Pancreas (tissue), 10 donors: ENCODE data around the gene DDX39B. TPM values are rescaled to one million over a fixed set of nuclear protein-coding genes. Genes with fewer than 3 reads are reported as not detected.
"Not testable (repeated sequence)": the region's sequence is repeated elsewhere in the genome, so short reads cannot be mapped to it uniquely, and the experiment has no call there.

Experiments used
- ATAC-seq, 4 donors: fragments of 200-7000 bp; cut with Tn5 transposase; one replicate each; pipeline versions ENCODE4 v1.8.0 to v1.9.1; 2020; ENCODE audit warnings: mild to moderate bottlenecking in 4 of 4, moderate library complexity in 4 of 4
- DNase-seq, 6 donors: peaks; one replicate each; pipeline ENCODE4 v3.0.0-alpha.2; 2020
- FAIRE-seq: peaks from 2 replicates; lab custom pipeline; 2012; peaks lifted over from hg19 to GRCh38; lab: Jason Lieb, UNC
- H3K27ac ChIP-seq, 4 donors: fragments of 200-600 bp; sonication (generic); 1 replicate in 3 of 4; 2 replicates in 1 of 4; pipeline versions ENCODE4 v1.5.0 to v1.8.0; 2020
- H3K27me3 ChIP-seq, 4 donors: fragments of 200-600 bp; one replicate each; pipeline ENCODE4 v1.8.0; 2021
- H3K36me3 ChIP-seq, 3 donors: fragments of 200-600 bp; sonication (generic) in 1 of 3; one replicate each; pipeline versions ENCODE4 v1.5.0 to v1.8.0; 2020 to 2021
- H3K4me1 ChIP-seq, 3 donors: fragments of 200-600 bp; one replicate each; pipeline ENCODE4 v1.8.0; 2021
- H3K4me3 ChIP-seq, 4 donors: fragments of 200-600 bp; sonication (generic) in 2 of 4; one replicate each; pipeline versions ENCODE4 v1.5.0 to v1.8.0; 2020 to 2021
- H3K9me3 ChIP-seq, 4 donors: fragments of 200-600 bp; one replicate each; pipeline ENCODE4 v1.8.0; 2021
- CTCF ChIP-seq, 4 donors: fragments of 200-600 bp; sonication (generic) in 3 of 4; IDR thresholded peaks; one replicate each; pipeline versions ENCODE4 v1.5.0 to v1.8.0; 2021; ENCODE audit warnings: antibody characterized with exemption in 4 of 4
- WGBS, 2 donors: extraction: QIAGEN DNeasy Blood & Tissue Kit; methylation state at CpG; one replicate each; pipeline ENCODE4 v1.1.7; 2013; 5-methylcytosine and 5-hydroxymethylcytosine counted together
- intact Hi-C, 3 donors: fragments of 100-400 bp; cut with DNase I; formaldehyde crosslinking; loops; one replicate each; pipeline versions ENCODE4 v1.11.1 to v1.14.2; 2022
- polyA plus RNA-seq, 2 donors: library from polyadenylated mRNA; stranded (reverse); fragments of 200-250 nt; gene quantifications; one replicate each; pipeline ENCODE4 v1.2.3, GENCODE V29; 2013
- total RNA-seq, 6 donors: library from RNA; stranded (reverse); fragmentation: NEBNext Ultra II Directional in 4 of 6; extraction: Animal tissue kit (Norgen Biotek cat#: 25700) in 4 of 6; gene quantifications; one replicate each; pipeline versions ENCODE4 v1.2.1 to v1.2.4, GENCODE V29; 2021 to 2023
- donor health status: healthy with polysubstance abuse.
- donor health status: DM: no; HTN: no; CAD: no; lungs with moderate emphysema.
- donor health status: DM: no; HTN: no; CAD: no.
- donor health status: control.
- donor health status: control.
- donor health status: Bipolar disorder and iron deficiency.
- donor health status: DM: yes; HTN: yes; CAD: no.
- donor health status: DM: no; HTN: no; CAD: no.
- donor health status: DM: no; HTN: no; CAD: no.
- donor health status: DM: yes; HTN: yes; CAD: no.

The DDX39B gene
- total and polyA plus RNA-seq, 8 donors = 134 to 669 (median 180) TPM

GRCh38 chr6:31490115-31490873, 51.5 kb downstream of the DDX39B start:
- Histone ChIP-seq H3K4me3 (no peak overlapping the region), H3K9me3 (no peaks in the 10 kb centered on the region), H3K36me3 (no peaks in the 10 kb centered on the region), H3K27me3 (no peaks in the 10 kb centered on the region), H3K4me1 (no peaks in the 10 kb centered on the region), H3K27ac (no peak overlapping the region)
- DNase-seq = no peak
- WGBS, 2 donors = 35 to 50% methylated on average over 14 to 16 of the region's 16 CpGs
- no peak for ATAC-seq
- TF ChIP-seq CTCF (IDR thresholded peaks at IDR 0.05) = no peak
- intact Hi-C loops = no loop called here
- FAIRE-seq = no peak

- Histone ChIP-seq H3K9me3 (no peaks in the 10 kb centered on the region), H3K27ac (no peak overlapping the region), H3K4me1 (no peaks in the 10 kb centered on the region), H3K36me3 (no peaks in the 10 kb centered on the region), H3K4me3 (no peak overlapping the region), H3K27me3 (no peaks in the 10 kb centered on the region)
- no peak for TF ChIP-seq CTCF (IDR thresholded peaks at IDR 0.05)
- ATAC-seq (no peak), DNase-seq (no peak), FAIRE-seq (no peak)
- intact Hi-C loops = no loop called here
- 49 to 59% methylated on average over 4 of the region's 4 CpGs for WGBS, 2 donors
These were observed 52.7 kb downstream of the DDX39B start for GRCh38 chr6:31489086-31489485.

- H3K4me1 ChIP-seq, H3K27ac ChIP-seq, H3K4me3 ChIP-seq, ATAC-seq, H3K27me3 ChIP-seq, intact Hi-C loops, DNase-seq, H3K36me3 ChIP-seq, FAIRE-seq, H3K9me3 ChIP-seq: not testable (repeated sequence)
- WGBS, 2 donors = 78 to 79% methylated on average over 6 of the region's 6 CpGs
These were observed 54.1 kb downstream of the DDX39B start for GRCh38 chr6:31487674-31488073.

GRCh38 chr6:31486065-31486837, 55.6 kb downstream of the DDX39B start:
- H3K4me3 ChIP-seq, DNase-seq, FAIRE-seq, H3K9me3 ChIP-seq, H3K4me1 ChIP-seq, intact Hi-C loops, H3K27me3 ChIP-seq, H3K36me3 ChIP-seq, H3K27ac ChIP-seq: not testable (repeated sequence)
- WGBS, 2 donors = no CpG with 5 or more reads among the region's 9 CpGs
- ATAC-seq = peak; percentile 74 to 90 (median 86)

GRCh38 chr6:31485055-31485454, 56.7 kb downstream of the DDX39B start:
- Histone ChIP-seq H3K9me3 (no peaks in the 10 kb centered on the region), H3K4me1 (no peaks in the 10 kb centered on the region), H3K27ac (no peak overlapping the region), H3K4me3 (no peak overlapping the region), H3K27me3 (no peaks in the 10 kb centered on the region), H3K36me3 (no peaks in the 10 kb centered on the region)
- ATAC-seq (no peak), DNase-seq (no peak), FAIRE-seq (no peak)
- intact Hi-C loops = no loop called here
- WGBS, 2 donors = 87 to 100% methylated on average over 1 of the region's 1 CpG
- no peak for TF ChIP-seq CTCF (IDR thresholded peaks at IDR 0.05)
